ENCODE data around the gene LHCGR.
"Not testable (repeated sequence)": the region's sequence is repeated elsewhere in the genome, so short reads cannot be mapped to it uniquely, and the experiment has no call there.

LHCGR gene

DNA sequence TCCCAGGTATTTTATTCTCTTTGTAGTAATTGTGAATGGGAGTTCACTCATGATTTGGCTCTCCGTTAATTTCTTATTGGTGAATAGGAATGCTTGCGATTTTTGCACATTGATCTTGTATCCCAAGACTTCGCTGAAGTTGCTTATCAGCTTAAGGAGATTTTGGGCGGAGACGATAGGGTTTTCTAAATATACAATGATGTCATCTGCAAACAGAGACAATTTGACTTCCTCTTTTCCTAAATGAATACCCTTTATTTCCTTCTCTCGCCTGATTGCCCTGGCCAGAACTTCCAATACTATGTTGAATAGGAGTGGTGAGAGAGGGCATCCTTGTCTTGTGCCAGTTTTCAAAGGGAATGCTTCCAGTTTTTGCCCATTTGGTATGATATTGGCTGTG lies 51.9 kb downstream of the LHCGR start:
- not testable (repeated sequence) for DNase-seq

DNA sequence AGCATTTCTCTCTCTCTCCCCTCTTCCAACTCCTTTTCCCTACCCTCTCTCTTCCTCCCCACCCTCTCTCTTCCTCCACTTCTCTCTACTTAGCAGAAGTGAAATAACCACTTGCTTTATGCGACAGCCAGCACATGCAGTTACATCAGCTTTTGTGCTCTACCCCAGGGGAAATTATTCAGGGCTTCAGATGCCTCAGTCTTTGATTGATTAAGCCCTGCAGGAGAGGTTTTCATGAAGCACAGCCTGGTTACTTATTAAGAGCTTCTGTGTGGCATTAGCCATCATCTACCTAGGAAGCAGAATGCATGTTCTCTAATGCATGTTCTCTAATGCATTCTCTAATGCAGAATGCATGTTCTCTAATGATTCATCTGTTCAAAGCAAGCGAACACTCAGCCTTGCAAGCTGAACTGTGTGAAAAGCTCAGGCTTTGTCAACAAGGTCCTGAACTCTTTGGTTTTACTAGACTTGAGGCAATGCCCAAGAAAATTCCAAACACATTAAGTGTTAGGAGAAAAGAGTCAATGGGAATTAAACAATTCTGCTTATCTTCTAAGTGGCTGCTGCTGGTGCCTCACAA lies 56.1 kb downstream of the LHCGR start:
- DNase-seq: no peak

GRCh38 chr2:48696881-48697280 lies 58.6 kb downstream of the LHCGR start:
- DNase-seq: no peak

DNA sequence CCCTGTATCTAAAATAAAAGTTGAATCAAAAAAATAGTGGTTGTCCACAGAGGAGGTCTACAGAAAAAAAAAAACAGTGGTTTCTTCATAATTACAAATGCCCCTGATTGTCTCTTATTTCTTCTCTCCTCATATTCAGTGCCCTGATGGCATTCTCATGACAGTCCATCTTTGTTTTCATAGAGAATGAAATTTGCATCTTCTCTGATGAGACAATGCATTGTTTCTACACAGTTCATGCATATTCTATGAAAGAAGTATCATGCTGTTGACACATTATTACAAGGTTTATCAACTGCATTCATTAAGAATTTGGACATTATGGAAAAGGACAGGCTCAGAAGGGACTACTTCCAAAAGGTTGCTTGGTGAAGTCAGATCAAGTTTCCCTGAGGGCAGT lies 59.5 kb downstream of the LHCGR start:
- no peak for DNase-seq

- DNase-seq: no peak
Measured at GRCh38 chr2:48694149-48694548, 61.4 kb downstream of the LHCGR start.

DNA sequence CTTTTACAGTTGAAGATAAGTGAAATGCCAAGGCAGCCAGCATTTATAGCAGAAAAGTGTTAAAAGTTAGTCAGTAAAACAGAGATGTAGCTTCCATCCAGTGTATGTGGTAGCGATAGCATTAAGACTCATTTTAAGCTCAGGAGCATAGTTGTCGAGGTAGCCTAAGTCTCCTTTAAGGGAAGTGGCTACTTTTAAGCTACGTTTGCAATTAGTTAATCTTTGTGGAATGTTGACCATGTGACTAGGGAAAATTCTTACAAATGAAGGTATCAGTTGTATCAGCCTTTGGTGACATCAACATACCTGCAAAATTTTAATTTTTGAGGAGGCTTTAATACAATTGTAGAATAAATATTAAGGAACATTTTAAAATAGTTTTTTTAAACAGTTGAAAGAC lies 61.9 kb downstream of the LHCGR start:
- no peak for DNase-seq

GRCh38 chr2:48693066-48693465 lies 62.5 kb downstream of the LHCGR start:
- DNase-seq: no peak

GRCh38 chr2:48691935-48692691 lies 63.4 kb downstream of the LHCGR start:
- DNase-seq: no peak

DNA sequence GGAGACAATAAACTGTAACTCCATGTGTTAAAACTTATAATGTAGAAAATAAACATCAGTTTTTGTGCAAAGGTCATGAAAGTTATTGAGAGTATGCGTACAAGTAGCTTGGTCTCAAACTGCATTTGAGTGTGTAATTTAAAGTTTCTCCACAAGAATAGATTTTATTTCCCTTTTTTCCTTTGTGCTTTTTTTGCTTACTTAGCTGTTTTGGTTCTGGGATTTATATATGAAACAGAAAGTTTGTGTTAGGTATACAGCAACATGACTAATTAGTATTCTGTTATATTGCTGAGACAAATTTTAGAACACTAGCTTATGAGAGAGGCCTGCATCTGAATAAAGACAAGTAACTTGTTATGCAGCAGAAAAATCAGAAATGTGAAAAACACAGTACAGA lies 70.4 kb downstream of the LHCGR start:
- no peak for DNase-seq

- DNase-seq: no peak
Measured at GRCh38 chr2:48677450-48677849, 78.1 kb downstream of the LHCGR start.

DNA sequence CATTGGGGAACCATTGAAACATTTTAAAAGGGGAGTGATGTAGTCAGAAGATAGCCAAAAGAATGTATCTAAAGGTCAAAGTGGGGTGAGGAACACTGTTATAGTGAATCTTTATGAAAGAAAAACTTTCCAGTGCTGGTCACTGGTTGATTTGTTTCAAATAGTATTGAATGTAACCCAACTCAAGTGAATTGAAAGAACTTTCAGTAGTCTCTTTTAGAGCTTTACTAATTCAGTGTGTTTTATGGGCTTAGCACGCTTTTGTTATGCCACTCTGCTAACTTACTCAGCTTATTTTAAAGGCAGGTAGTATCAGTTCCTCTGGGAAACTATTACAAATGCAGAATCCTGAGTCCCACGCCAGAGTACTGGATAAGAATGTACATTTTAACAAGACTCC lies 80.6 kb downstream of the LHCGR start:
- DNase-seq: no peak

DNA sequence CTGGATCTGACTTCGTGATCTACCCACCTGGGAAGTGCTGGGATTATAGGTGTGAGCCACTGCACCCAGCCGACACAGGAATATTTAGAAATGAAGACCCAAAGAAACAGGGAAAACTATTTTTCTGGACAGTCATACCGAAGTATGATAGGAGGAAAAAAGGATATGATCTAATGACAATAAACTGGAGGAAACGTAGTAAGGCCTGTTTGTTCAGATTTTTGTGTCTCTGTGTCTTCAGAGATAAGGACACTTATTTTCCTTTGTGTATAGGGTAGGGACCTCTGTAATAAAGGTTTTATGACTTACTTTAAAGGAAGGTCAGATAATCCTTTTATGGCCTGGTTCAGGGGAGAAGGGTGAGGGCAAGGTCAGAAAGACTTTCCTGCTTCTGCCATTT lies 81.9 kb downstream of the LHCGR start:
- no peak for DNase-seq

DNA sequence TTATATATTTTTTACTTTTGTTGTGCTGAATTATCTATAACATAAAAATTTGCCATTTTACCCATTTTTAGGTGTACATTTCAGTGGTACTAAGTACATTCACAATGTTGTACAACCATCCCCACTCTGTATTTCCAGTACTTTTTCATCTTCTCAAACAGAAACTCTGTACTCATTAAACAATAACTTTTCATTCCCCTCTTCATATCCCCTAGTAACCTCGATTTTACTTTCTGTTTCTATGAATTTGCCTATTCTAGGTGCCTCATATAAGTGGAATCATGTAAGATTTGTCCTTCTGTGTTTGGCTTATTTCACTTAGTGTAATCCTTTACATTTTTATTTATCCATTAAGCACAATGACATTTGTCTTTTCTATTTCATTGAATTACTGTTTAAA lies 86.5 kb downstream of the LHCGR start:
- no peak for DNase-seq

- no peak for DNase-seq
Measured at GRCh38 chr2:48651158-48651790, 104.2 kb downstream of the LHCGR start.

- no peak for DNase-seq
Measured at GRCh38 chr2:48638261-48638660, 117.3 kb downstream of the LHCGR start.
